DOHH2 (cell line): ENCODE data around the gene PCDHA3.

ENCODE experiments used
- H3F3A ChIP-seq: fragments of 200-600 bp; sonication (generic), shearing (Covaris generic); 2 replicates; pipeline ENCODE4 v1.6.0; 2016; ENCODE audit warnings: antibody characterized with exemption, mild to moderate bottlenecking; ENCODE audit not compliant: control insufficient read depth, insufficient read depth
- H3K27ac ChIP-seq: fragments of 200-600 bp; sonication (generic); 2 replicates; pipeline ENCODE4 v1.5.1; 2014; ENCODE audit warnings: low read depth, mild to moderate bottlenecking, low read length, moderate library complexity
- H3K27me3 ChIP-seq: fragments of 200-600 bp; sonication (generic); 2 replicates; pipeline ENCODE4 v1.6.1; 2014; ENCODE audit warnings: mild to moderate bottlenecking, low read length, mixed read lengths; ENCODE audit not compliant: control insufficient read depth
- H3K36me3 ChIP-seq: fragments of 200-600 bp; sonication (generic); 2 replicates; pipeline ENCODE4 v1.6.1; 2014; ENCODE audit warnings: mild to moderate bottlenecking, low read length, moderate library complexity, mixed read lengths; ENCODE audit not compliant: control insufficient read depth
- H3K4me1 ChIP-seq: fragments of 200-600 bp; sonication (generic); 2 replicates; pipeline ENCODE4 v1.6.1; 2014; ENCODE audit warnings: mild to moderate bottlenecking, low read length, mixed read lengths; ENCODE audit not compliant: control insufficient read depth
- H3K4me2 ChIP-seq: fragments of 200-600 bp; sonication (generic); 2 replicates; pipeline ENCODE4 v1.6.0; 2014; ENCODE audit warnings: mild to moderate bottlenecking, low read length, moderate library complexity
- H3K4me3 ChIP-seq: fragments of 200-600 bp; sonication (generic); 2 replicates; pipeline ENCODE4 v1.5.1; 2014; ENCODE audit warnings: mild to moderate bottlenecking, low read length, mixed read lengths
- H3K79me2 ChIP-seq: fragments of 200-600 bp; sonication (generic); 2 replicates; pipeline ENCODE4 v1.6.1; 2014; ENCODE audit warnings: mild to moderate bottlenecking, low read length, mixed read lengths; ENCODE audit not compliant: control insufficient read depth
- H3K9me2 ChIP-seq: fragments of 200-600 bp; sonication (generic); replicated peaks from 2 replicates; pipeline ENCODE4 v1.6.1; 2014; ENCODE audit warnings: mild to moderate bottlenecking, low read length, mixed read lengths; ENCODE audit not compliant: control insufficient read depth
- H3K9me3 ChIP-seq: fragments of 200-600 bp; sonication (generic); 2 replicates; pipeline ENCODE4 v1.6.1; 2014; ENCODE audit warnings: antibody characterized with exemption, low read length, mixed read lengths; ENCODE audit not compliant: control insufficient read depth, insufficient read depth
- H4K20me1 ChIP-seq: fragments of 200-600 bp; sonication (generic); 2 replicates; pipeline ENCODE4 v1.6.0; 2014; ENCODE audit warnings: low read depth, mild to moderate bottlenecking, antibody characterized with exemption, low read length, moderate library complexity; ENCODE audit not compliant: control insufficient read depth, insufficient read depth
- CTCF ChIP-seq: fragments of 200-600 bp; sonication (generic); IDR thresholded peaks from one replicate; pipeline ENCODE4 v1.5.1; 2014; ENCODE audit warnings: antibody characterized with exemption, mild to moderate bottlenecking, low read depth, low read length; ENCODE audit not compliant: poor library complexity, severe bottlenecking
- EZH2phosphoT487 ChIP-seq: fragments of 200-600 bp; sonication (generic); IDR thresholded peaks from 2 replicates; pipeline ENCODE4 v1.6.1; 2017; ENCODE audit warnings: borderline replicate concordance, mild to moderate bottlenecking, antibody characterized with exemption, low read length, moderate library complexity, mixed read lengths

The PCDHA3 gene

GRCh38 chr5:140800816-140801493 lies at the start of gene PCDHA3:
TSS of gene PCDHA3 (plus strand) at chr5:140801057.
- H3K36me3 ChIP-seq, result no peaks in the 10 kb centered on the region
- H3K4me3 ChIP-seq, result no peak within 1 kb of the TSS
- H3K27me3 ChIP-seq, result no peaks in the 10 kb centered on the region
- no peak within 1 kb of the TSS for H3K27ac ChIP-seq
- no peaks in the 10 kb centered on the region for H3K4me1 ChIP-seq
- no peaks in the 10 kb centered on the region for H3K79me2 ChIP-seq
- no peaks in the 10 kb centered on the region for H3K9me2 ChIP-seq
- H4K20me1 ChIP-seq, result no peaks in the 10 kb centered on the region
- H3K9me3 ChIP-seq, result no peaks in the 10 kb centered on the region; the same call in 1 of the 2 replicates
- H3K4me2 ChIP-seq, result no peak within 1 kb of the TSS
- no peak for TF ChIP-seq CTCF
- TF ChIP-seq EZH2phosphoT487, result no peak
- H3F3A ChIP-seq, result no peaks in the 10 kb centered on the region

GRCh38 chr5:140753561-140753960 lies 47.3 kb upstream of the PCDHA3 start:
- no peak for TF ChIP-seq CTCF
- TF ChIP-seq EZH2phosphoT487, result no peak
- peaks cover 9% of the 10 kb centered on the region for H3K9me3 ChIP-seq
- H3K9me2 ChIP-seq, result no peaks in the 10 kb centered on the region

GRCh38 chr5:140764177-140764973 lies 36.5 kb upstream of the PCDHA3 start:
- H4K20me1 ChIP-seq, result no peaks in the 10 kb centered on the region
- TF ChIP-seq CTCF, result no peak
- TF ChIP-seq EZH2phosphoT487, result no peak
- H3K79me2 ChIP-seq, result no peaks in the 10 kb centered on the region
- no peaks in the 10 kb centered on the region for H3K27me3 ChIP-seq
- H3K9me2 ChIP-seq, result no peaks in the 10 kb centered on the region
- H3F3A ChIP-seq, result no peaks in the 10 kb centered on the region
- H3K4me1 ChIP-seq, result no peaks in the 10 kb centered on the region
- H3K36me3 ChIP-seq, result no peaks in the 10 kb centered on the region
- H3K9me3 ChIP-seq, result peaks cover 45% of the 10 kb centered on the region
- H3K4me3 ChIP-seq, result no peak overlapping the region
- no peak overlapping the region for H3K27ac ChIP-seq
- no peak overlapping the region for H3K4me2 ChIP-seq

More at GRCh38 chr5:140753561-140753960, 47.3 kb upstream of the PCDHA3 start:
- H3K4me2 ChIP-seq, result no peak overlapping the region
- H3K4me1 ChIP-seq, result no peaks in the 10 kb centered on the region
- no peaks in the 10 kb centered on the region for H4K20me1 ChIP-seq
- H3K36me3 ChIP-seq, result no peaks in the 10 kb centered on the region
- no peak overlapping the region for H3K4me3 ChIP-seq
- H3F3A ChIP-seq, result no peaks in the 10 kb centered on the region
- no peaks in the 10 kb centered on the region for H3K27me3 ChIP-seq
- H3K27ac ChIP-seq, result no peak overlapping the region
- no peaks in the 10 kb centered on the region for H3K79me2 ChIP-seq
